ENCODE data around the gene FAM107B. TPM values are rescaled to one million over a fixed set of nuclear protein-coding genes. Genes with fewer than 3 reads are reported as not detected.

FAM107B gene
- total and polyA plus RNA-seq, 2 of the 8 experiments (the other 6 are each of a cell fraction or from before 2014, with no cell fraction given) = 7.5 to 28.1 TPM

DNA sequence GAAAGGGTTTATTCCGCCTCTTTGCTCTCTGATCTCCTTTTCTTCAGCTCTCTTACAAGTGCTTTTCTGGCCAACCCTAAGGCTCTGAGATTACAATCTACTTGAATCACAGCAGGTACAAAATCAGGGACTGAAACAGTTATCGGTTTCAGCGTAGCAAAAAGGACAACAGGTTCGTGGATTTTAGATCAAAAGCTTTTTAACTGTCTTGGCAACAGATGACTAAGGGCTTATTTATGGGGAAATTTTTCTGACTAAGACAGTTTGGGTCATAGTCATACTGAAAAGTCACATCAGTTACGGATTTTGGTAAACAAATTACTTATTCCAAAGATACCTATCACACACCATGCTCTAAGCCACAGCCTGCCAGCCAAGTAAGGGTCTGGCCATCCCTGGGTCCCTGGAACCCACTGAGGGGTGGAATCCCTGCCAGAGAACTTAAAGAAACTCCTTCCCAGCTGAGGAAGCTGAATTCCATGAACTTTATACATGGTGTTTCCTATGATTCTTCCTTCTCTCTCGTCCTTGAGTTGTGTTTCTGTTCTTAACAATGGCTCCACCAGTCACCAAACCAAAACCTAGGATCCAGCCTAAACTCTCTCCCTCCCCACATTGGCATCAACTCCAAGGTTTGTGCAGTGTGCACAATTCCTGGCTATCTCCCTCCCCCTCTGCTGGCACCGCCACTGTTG lies 169.3 kb downstream of the FAM107B start:
- no peaks in the 10 kb centered on the region for H3K9me3 ChIP-seq (ENCODE audit: insufficient read depth in 2 of 2, low read depth in 1 of 2, low read length in 1 of 2)
- H3K4me2 ChIP-seq (ENCODE audit: insufficient read depth in 1 of 2, low read depth in 2 of 2, low read length in 2 of 2) = peak overlapping the region; percentile 57 to 70; a peak in 2 of 4 replicates
- no peak overlapping the region for H3K9ac ChIP-seq (replicated peaks in 1 of 4; ENCODE audit: extremely low read depth in 1 of 4, low read depth in 3 of 4, low read length in 3 of 4)
- no peak overlapping the region for H2BK20ac ChIP-seq (ENCODE audit: low read length)
- no peak overlapping the region for H3K4ac ChIP-seq (replicated peaks; ENCODE audit: insufficient read length, low read depth, low read length)
- 76% methylated on average over 7 of the region's 7 CpGs; no CpG with 5 or more reads in 1 of the 2 experiments for WGBS, 2 experiments (ENCODE audit: extremely low coverage in 1 of 2, insufficient coverage in 1 of 2, insufficient read length in 1 of 2, insufficient replicate concordance in 2 of 2, low coverage in 1 of 2, low lambda C conversion rate in 2 of 2, missing lambda C conversion rate in 1 of 2)
- no peak overlapping the region for H2AK5ac ChIP-seq (ENCODE audit: low read depth, low read length)
- peaks cover 0 to 20% of the 10 kb centered on the region in 2 experiments; a peak in 2 of 4 replicates for H3K79me2 ChIP-seq (ENCODE audit: control insufficient read depth in 1 of 2, insufficient read depth in 2 of 2, low read length in 2 of 2)
- no peak overlapping the region for H3K14ac ChIP-seq (ENCODE audit: insufficient read length)
- no peak overlapping the region for H2BK5ac ChIP-seq (ENCODE audit: low read depth, low read length)
- peaks cover 2% of the 10 kb centered on the region; the same call in 1 of the 2 replicates for H3K79me1 ChIP-seq (ENCODE audit: low read depth, low read length)
- H3K4me1 ChIP-seq (replicated peaks in 1 of 4; ENCODE audit: control insufficient read depth in 3 of 4, insufficient read depth in 4 of 4, low read length in 3 of 4) = peaks cover 0 to 3% (median 2%) of the 10 kb centered on the region in 4 experiments; a peak in 5 of 7 replicates
- H2BK15ac ChIP-seq (ENCODE audit: low read length) = no peak overlapping the region
- no peak overlapping the region for H3K56ac ChIP-seq (replicated peaks; ENCODE audit: insufficient read length, low read depth, low read length)
- no peak overlapping the region for H4K91ac ChIP-seq (replicated peaks; ENCODE audit: insufficient read length, low read length)
- no peak overlapping the region for H3K23ac ChIP-seq (ENCODE audit: insufficient read length)
- no peak overlapping the region for H2AFZ ChIP-seq (ENCODE audit: low read length)
- peaks cover 5% of the 10 kb centered on the region; the same call in 1 of the 2 replicates for H3K23me2 ChIP-seq (ENCODE audit: low read depth, low read length)
- H3K18ac ChIP-seq (ENCODE audit: extremely low read depth, low read length) = no peak overlapping the region
- POLR2A ChIA-PET (ENCODE audit: partially characterized antibody) = interaction anchor here (1.1 to 1.2 kb wide), 2 partner anchors 53 to 233 kb away, joined by 4 to 5 read pairs; partner anchors contain the start of genes CDNF, HSPA14 and MSANTD7
- peak overlapping the region in 2 of 4 experiments; percentile 61 to 69; a peak in 4 of 8 replicates for H3K4me3 ChIP-seq (ENCODE audit: extremely low read depth in 1 of 4, insufficient read depth in 2 of 4, low read depth in 3 of 4, low read length in 4 of 4)
- DNase-seq (ENCODE audit: low read depth in 1 of 2, low spot score in 2 of 2) = no peak
- FAIRE-seq = no peak
- H2BK120ac ChIP-seq (replicated peaks; ENCODE audit: low read depth, low read length) = no peak overlapping the region
- H3K27ac ChIP-seq (ENCODE audit: low read depth, low read length) = no peak overlapping the region
- CTCF ChIA-PET (ENCODE audit: partially characterized antibody) = interaction anchor here (0.5 to 1.4 kb wide), 2 partner anchors 35 to 217 kb away, joined by 3 to 4 read pairs; no protein-coding TSS in a partner anchor
- peaks cover 0 to 7% (median 2%) of the 10 kb centered on the region in 4 experiments; a peak in 3 of 7 replicates for H3K27me3 ChIP-seq (replicated peaks in 1 of 4; ENCODE audit: control insufficient read depth in 3 of 4, extremely low read depth in 1 of 4, insufficient read depth in 3 of 4, low read length in 3 of 4)
- H4K8ac ChIP-seq (ENCODE audit: extremely low read depth, insufficient read depth, low read length) = no peak overlapping the region
- peaks cover 0 to 5% (median 0%) of the 10 kb centered on the region in 4 experiments; a peak in 1 of 8 replicates for H3K36me3 ChIP-seq (ENCODE audit: control insufficient read depth in 2 of 4, insufficient read depth in 4 of 4, low read length in 3 of 4)
- no peak overlapping the region for H4K5ac ChIP-seq (ENCODE audit: insufficient read length, low read depth, low read length)
- no peak overlapping the region for H2BK12ac ChIP-seq (ENCODE audit: low read depth, low read length)
- peaks cover 2 to 5% of the 10 kb centered on the region in 2 experiments for H4K20me1 ChIP-seq (replicated peaks in 1 of 2; ENCODE audit: control insufficient read depth in 1 of 2, insufficient read depth in 2 of 2, low read length in 2 of 2)
- TF ChIP-seq CEBPB (IDR thresholded peaks at IDR 0.05; ENCODE audit: low read depth, low read length) = no peak
- TF ChIP-seq, protein P1, sequence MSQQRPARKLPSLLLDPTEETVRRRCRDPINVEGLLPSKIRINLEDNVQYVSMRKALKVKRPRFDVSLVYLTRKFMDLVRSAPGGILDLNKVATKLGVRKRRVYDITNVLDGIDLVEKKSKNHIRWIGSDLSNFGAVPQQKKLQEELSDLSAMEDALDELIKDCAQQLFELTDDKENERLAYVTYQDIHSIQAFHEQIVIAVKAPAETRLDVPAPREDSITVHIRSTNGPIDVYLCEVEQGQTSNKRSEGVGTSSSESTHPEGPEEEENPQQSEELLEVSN (IDR thresholded peaks at IDR 0.05) = no peak

Measured in H1 (cell line).